Measurements from ENCODE around the gene LRP1B.

LRP1B gene

GRCh38 chr2:141517852-141518421, 612.9 kb downstream of the LRP1B start:
- DNase-seq (ENCODE audit: low read depth in 2 of 2): no peak

- no peak for DNase-seq (ENCODE audit: low read depth in 2 of 2)
Observed at GRCh38 chr2:141517180-141517851, 613.5 kb downstream of the LRP1B start.

GRCh38 chr2:141515931-141516330, 614.9 kb downstream of the LRP1B start:
- DNase-seq (ENCODE audit: low read depth in 2 of 2): no peak

- DNase-seq (ENCODE audit: low read depth in 2 of 2): no peak
Observed at GRCh38 chr2:141513853-141514252, 617.0 kb downstream of the LRP1B start.

GRCh38 chr2:141508806-141509595, 621.8 kb downstream of the LRP1B start:
- no peak for DNase-seq (ENCODE audit: low read depth in 2 of 2)

GRCh38 chr2:141508086-141508752, 622.6 kb downstream of the LRP1B start:
- DNase-seq (ENCODE audit: low read depth in 2 of 2): no peak

- DNase-seq (ENCODE audit: low read depth in 2 of 2): no peak
Observed at GRCh38 chr2:141506135-141506534, 624.7 kb downstream of the LRP1B start.

- no peak for DNase-seq (ENCODE audit: low read depth in 2 of 2)
Observed at GRCh38 chr2:141501752-141502151, 629.1 kb downstream of the LRP1B start.

- no peak for DNase-seq (ENCODE audit: low read depth in 2 of 2)
Observed at GRCh38 chr2:141499123-141499522, 631.7 kb downstream of the LRP1B start.

- no peak for DNase-seq (ENCODE audit: low read depth in 2 of 2)
Observed at GRCh38 chr2:141498561-141498960, 632.3 kb downstream of the LRP1B start.

GRCh38 chr2:141497272-141497671, 633.5 kb downstream of the LRP1B start:
- DNase-seq (ENCODE audit: low read depth in 2 of 2): no peak

GRCh38 chr2:141496810-141497209, 634.0 kb downstream of the LRP1B start:
- DNase-seq (ENCODE audit: low read depth in 2 of 2): no peak

GRCh38 chr2:141493936-141494335, 636.9 kb downstream of the LRP1B start:
- no peak for DNase-seq (ENCODE audit: low read depth in 2 of 2)

GRCh38 chr2:141492816-141493215, 638.0 kb downstream of the LRP1B start:
- no peak for DNase-seq (ENCODE audit: low read depth in 2 of 2)

GRCh38 chr2:141490886-141491285, 639.9 kb downstream of the LRP1B start:
- DNase-seq (ENCODE audit: low read depth in 2 of 2): no peak

- no peak for DNase-seq (ENCODE audit: low read depth in 2 of 2)
Observed at GRCh38 chr2:141482697-141483096, 648.1 kb downstream of the LRP1B start.

- no peak for DNase-seq (ENCODE audit: low read depth in 2 of 2)
Observed at GRCh38 chr2:141475801-141476200, 655.0 kb downstream of the LRP1B start.

GRCh38 chr2:141468761-141469160, 662.1 kb downstream of the LRP1B start:
- DNase-seq (ENCODE audit: low read depth in 2 of 2): no peak

- no peak for DNase-seq (ENCODE audit: low read depth in 2 of 2)
Observed at GRCh38 chr2:141467331-141467730, 663.5 kb downstream of the LRP1B start.

- DNase-seq (ENCODE audit: low read depth in 2 of 2): no peak
Observed at GRCh38 chr2:141464995-141465394, 665.8 kb downstream of the LRP1B start.

- no peak for DNase-seq (ENCODE audit: low read depth in 2 of 2)
Observed at GRCh38 chr2:141458351-141458750, 672.5 kb downstream of the LRP1B start.

GRCh38 chr2:141455877-141456276, 674.9 kb downstream of the LRP1B start:
- DNase-seq (ENCODE audit: low read depth in 2 of 2): no peak

Measured in stimulated activated CD8-positive, alpha-beta memory T cell treated with anti-CD3 and anti-CD28 coated beads, Interleukin-7, amount 100 ng/mL, for 1 hour (primary cell).